GM12878 (cell line): ENCODE data around the gene RAMACL. TPM values are rescaled to one million over a fixed set of nuclear protein-coding genes. Genes with fewer than 3 reads are reported as not detected.

Experiments
- ATAC-seq: fragments of 200-7000 bp; cut with Tn5 transposase; 3 replicates; pipeline ENCODE4 v1.9.1; 2020; ENCODE audit warnings: mild to moderate bottlenecking, moderate library complexity
- BruUV-seq: library from RNA; stranded (reverse); fragments of 400-500 nt; replicated peaks from 2 replicates; lab custom pipeline; 2021; lab: Mats Ljungman, UMichigan
- CTCF ChIA-PET: fragments of 300-600 bp; sonication (Branson Sonifier 250); formaldehyde crosslinking; extraction: SDS; loops from one replicate; lab custom pipeline; 2021; ENCODE audit warnings: inconsistent platforms; lab: Yijun Ruan, JAX
- POLR2A ChIA-PET: fragments of 350-600 bp; formaldehyde crosslinking; extraction: SDS; loops from one replicate; lab custom pipeline; 2021; ENCODE audit warnings: inconsistent platforms; lab: Charles Lee
- RAD21 ChIA-PET: fragments of 300-600 bp; sonication (Branson Sonifier 250); formaldehyde crosslinking; loops from one replicate; lab custom pipeline; 2023; ENCODE audit warnings: antibody characterized with exemption; ENCODE audit not compliant: unreplicated experiment; lab: Charles Lee
- SMC1A ChIA-PET: fragments of 300-600 bp; sonication (Branson Sonifier 250); formaldehyde crosslinking; loops from one replicate; lab custom pipeline; 2023; ENCODE audit not compliant: unreplicated experiment, uncharacterized antibody; lab: Charles Lee
- DNase-seq: peaks from one replicate; pipeline ENCODE4 v3.0.0-alpha.2; 2011; ENCODE audit warnings: low read depth, low spot score
- FAIRE-seq: peaks from 3 replicates; lab custom pipeline; 2011; peaks lifted over from hg19 to GRCh38; lab: Jason Lieb, UNC
- H2AFZ ChIP-seq: 2 replicates; pipeline ENCODE4 v1.6.0; 2011; ENCODE audit warnings: low read depth, low read length, control low read depth; ENCODE audit not compliant: control insufficient read depth
- H3K27ac ChIP-seq: 2 replicates; pipeline ENCODE4 v1.5.1; 2011; ENCODE audit warnings: control low read depth; ENCODE audit not compliant: control insufficient read depth, insufficient read depth
- H3K27me3 ChIP-seq, 2 experiments: replicated peaks in 1 of 2; 2 replicates each; pipeline versions ENCODE4 v1.6.0 to v1.6.1; 2011; ENCODE audit warnings: low read length in 1 of 2; ENCODE audit not compliant: control insufficient read depth in 2 of 2, insufficient read depth in 2 of 2
- H3K36me3 ChIP-seq, 2 experiments: 2 replicates each; pipeline ENCODE4 v1.5.1; 2011; ENCODE audit warnings: low read length in 1 of 2; ENCODE audit not compliant: control insufficient read depth in 2 of 2, insufficient read depth in 2 of 2
- H3K4me1 ChIP-seq: 2 replicates; pipeline ENCODE4 v1.6.1; 2011; ENCODE audit warnings: mild to moderate bottlenecking, low read length, moderate library complexity, mixed read lengths; ENCODE audit not compliant: control insufficient read depth, insufficient read depth
- H3K4me2 ChIP-seq: 2 replicates; pipeline ENCODE4 v1.6.0; 2011; ENCODE audit warnings: control low read depth; ENCODE audit not compliant: control insufficient read depth, insufficient read depth
- H3K4me3 ChIP-seq: fragments of 200-600 bp; sonication (generic); 2 replicates; pipeline ENCODE4 v1.5.1; 2016
- H3K79me2 ChIP-seq: 2 replicates; pipeline ENCODE4 v1.6.0; 2011; ENCODE audit warnings: low read length; ENCODE audit not compliant: control insufficient read depth, insufficient read depth
- H3K9ac ChIP-seq: 2 replicates; pipeline ENCODE4 v1.8.0; 2011; ENCODE audit warnings: low read length, control low read depth, mixed read lengths; ENCODE audit not compliant: control insufficient read depth, insufficient read depth
- H3K9me3 ChIP-seq: replicated peaks from 3 replicates; pipeline ENCODE4 v1.5.1; 2011; ENCODE audit warnings: mild to moderate bottlenecking, low read length; ENCODE audit not compliant: control insufficient read depth, insufficient read depth
- H4K20me1 ChIP-seq: 2 replicates; pipeline ENCODE4 v1.6.0; 2011; ENCODE audit not compliant: control insufficient read depth, insufficient read depth
- ASH2L ChIP-seq: fragments of 300-600, 200-600 bp; sonication (generic); IDR thresholded peaks from 2 replicates; pipeline ENCODE4 v1.6.1; 2017; ENCODE audit warnings: low read depth, mild to moderate bottlenecking, borderline replicate concordance
- CHD4 ChIP-seq: fragments of 200-600 bp; sonication (generic); IDR thresholded peaks from 2 replicates; pipeline ENCODE4 v1.6.1; 2016; ENCODE audit warnings: mild to moderate bottlenecking
- EGR1 ChIP-seq, 2 experiments: IDR thresholded peaks; 1 replicate in 1 of 2; 2 replicates in 1 of 2; pipeline ENCODE4 v1.6.1; 2011 to 2012; ENCODE audit warnings: low read depth in 2 of 2, low read length in 2 of 2, borderline replicate concordance in 1 of 2, mild to moderate bottlenecking in 1 of 2, moderate library complexity in 1 of 2
- EP300 ChIP-seq, 2 experiments: fragments of 150-350 bp in 1 of 2; IDR thresholded peaks; 2 replicates each; pipeline ENCODE4 v1.6.1; 2011 to 2012; ENCODE audit warnings: low read depth in 2 of 2, low read length in 2 of 2, borderline replicate concordance in 1 of 2, improper control_type of control experiment in 1 of 2, inconsistent platforms in 1 of 2; ENCODE audit not compliant: control insufficient read depth in 1 of 2
- IRF3 ChIP-seq: fragments of 450-650 bp; IDR thresholded peaks from 2 replicates; pipeline ENCODE4 v1.6.1; 2014; ENCODE audit warnings: mild to moderate bottlenecking
- KAT2A ChIP-seq: conservative IDR thresholded peaks from 2 replicates; pipeline ENCODE4 v1.6.1; 2011; ENCODE audit warnings: low read depth, low read length; ENCODE audit not compliant: control insufficient read depth
- MYC ChIP-seq: IDR thresholded peaks from 2 replicates; pipeline ENCODE4 v1.6.1; 2011; ENCODE audit warnings: mild to moderate bottlenecking, low read length, moderate library complexity, inconsistent platforms; ENCODE audit not compliant: insufficient read depth, insufficient replicate concordance, insufficient read length, severe bottlenecking
- NKRF ChIP-seq: fragments of 450-650 bp; conservative IDR thresholded peaks from 2 replicates; pipeline ENCODE4 v1.6.1; 2017; ENCODE audit warnings: mild to moderate bottlenecking, moderate library complexity
- POLR2AphosphoS2 ChIP-seq: IDR thresholded peaks from 2 replicates; pipeline ENCODE4 v1.6.1; 2011; ENCODE audit warnings: low read depth, mild to moderate bottlenecking, low read length, improper control_type of control experiment, moderate library complexity
- PRDM15 ChIP-seq: fragments of 450-650 bp; formaldehyde crosslinking; IDR thresholded peaks from 2 replicates; pipeline ENCODE4 v1.4.0; 2020; ENCODE audit warnings: mild to moderate bottlenecking, moderate library complexity
- USF1 ChIP-seq: IDR thresholded peaks from 2 replicates; pipeline ENCODE4 v1.6.1; 2011; ENCODE audit warnings: borderline replicate concordance, low read depth, mild to moderate bottlenecking, moderate library complexity, mixed read lengths, low read length; ENCODE audit not compliant: insufficient read depth; ENCODE audit errors: extremely low read length
- USF2 ChIP-seq: IDR thresholded peaks from 2 replicates; pipeline ENCODE4 v1.6.1; 2011; ENCODE audit warnings: low read depth, low read length, improper control_type of control experiment, borderline replicate concordance
- WGBS: methylation state at CpG from one replicate; pipeline ENCODE4 v1.1.6; 2016; ENCODE audit warnings: low lambda C conversion rate; ENCODE audit not compliant: insufficient replicate concordance, insufficient coverage; ENCODE audit errors: missing lambda C conversion rate; 5-methylcytosine and 5-hydroxymethylcytosine counted together
- in situ Hi-C: fragments of 300-500 bp; cut with MboI; formaldehyde crosslinking; loops from 9 replicates; pipeline ENCODE4 v1.14.3; 2018; ENCODE audit warnings: mixed read lengths
- intact Hi-C: fragments of 100-400 bp; cut with micrococcal nuclease; formaldehyde crosslinking; loops from one replicate; pipeline ENCODE4 v1.14.2; 2022; ENCODE audit not compliant: unreplicated experiment
- polyA plus RNA-seq, 11 experiments: library from polyadenylated mRNA; depleted of rRNA in 4 of 11; unstranded in 6 of 11; stranded (reverse) in 5 of 11; fragments of >200 nt; fragmentation: Nextera tagmentation in 4 of 11; fragmentation: Illumina TruSeq in 1 of 11; extraction: Ambion mirVana in 4 of 11; extraction: Trizol in 1 of 11; gene quantifications; 1 replicate in 1 of 11; 2 replicates in 10 of 11; pipeline versions ENCODE4 v1.2.1 to v1.2.3, GENCODE V29; 2011 to 2016; ENCODE audit warnings: inconsistent platforms in 2 of 11, missing spikeins in 2 of 11, low read depth in 1 of 11
- total RNA-seq, 4 experiments: library from RNA; depleted of rRNA in 3 of 4; stranded (reverse); fragments of >200 nt in 3 of 4; fragmentation: Illumina TruSeq in 1 of 4; extraction: Trizol in 1 of 4; gene quantifications; 2 replicates each; pipeline versions ENCODE4 v1.2.1 to v1.2.3, GENCODE V29; 2013 to 2021

Gene RAMACL
- total and polyA plus RNA-seq, 10 of the 15 experiments (the other 5 are each of a cell fraction or from before 2014, with no cell fraction given) = 0.09 to 1.3 (median 0.31) TPM; not detected in 1

- ChIA-PET CTCF (no interaction called here), RAD21 (no interaction called here), POLR2A (no interaction called here), SMC1A (no interaction called here)
- intact Hi-C loops (no loop called here), in situ Hi-C loops (no loop called here)
- Histone ChIP-seq H3K27me3 (no peaks in the 10 kb centered on the region), H3K4me2 (no peak overlapping the region), H3K9me3 (no peaks in the 10 kb centered on the region), H3K4me3 (no peak overlapping the region), H3K4me1 (peaks cover 2% of the 10 kb centered on the region; the same call in 1 of the 2 replicates), H4K20me1 (no peaks in the 10 kb centered on the region), H3K36me3 (no peaks in the 10 kb centered on the region), H3K27ac (no peak overlapping the region), H3K9ac (no peak overlapping the region), H3K79me2 (no peaks in the 10 kb centered on the region), H2AFZ (no peak overlapping the region)
- ATAC-seq = no peak
- FAIRE-seq = no peak
- no TSS peak for BruUV-seq
- no peak for DNase-seq
- TF ChIP-seq CHD4 (no peak), ASH2L (no peak), IRF3 (no peak), PRDM15 (CRISPR knock-in tag) (no peak), USF2 (no peak), EP300 (IDR thresholded peaks at IDR 0.05; ENCODE audit: borderline replicate concordance in 1 of 2, control insufficient read depth in 1 of 2, low read depth in 2 of 2, low read length in 2 of 2) (no peak), KAT2A (no peak), POLR2AphosphoS2 (no peak), USF1 (no peak), NKRF (no peak), EGR1 (IDR thresholded peaks at IDR 0.05; ENCODE audit: borderline replicate concordance in 1 of 2, low read depth in 2 of 2, low read length in 2 of 2) (no peak), MYC (no peak)
- 77% methylated on average over 13 of the region's 13 CpGs for WGBS
Measured at GRCh38 chr6:166595061-166595780, 8.7 kb upstream of the RAMACL start.
